HCT116 (cell line): ENCODE data around the gene BICD1. TPM values are rescaled to one million over a fixed set of nuclear protein-coding genes. Genes with fewer than 3 reads are reported as not detected.

Experiments
- ATAC-seq: fragments of 200-7000 bp; cut with Tn5 transposase; 2 replicates; pipeline ENCODE4 v1.9.1; 2020; ENCODE audit warnings: mild to moderate bottlenecking, moderate library complexity
- BruUV-seq: library from RNA; stranded (reverse); fragments of 400-500 nt; replicated peaks from 2 replicates; lab custom pipeline; 2021; lab: Mats Ljungman, UMichigan
- CTCF ChIA-PET: fragments of 300-600 bp; sonication (Branson Sonifier 250); formaldehyde crosslinking; loops from one replicate; lab custom pipeline; 2021; ENCODE audit warnings: antibody characterized with exemption; lab: Charles Lee
- POLR2A ChIA-PET: fragments of 300-600, 350-600 bp; sonication (Branson Sonifier 250); formaldehyde crosslinking; loops from one replicate; lab custom pipeline; 2021; ENCODE audit warnings: antibody characterized with exemption; lab: Charles Lee
- RAD21 ChIA-PET, 2 experiments: fragments of 300-600 bp; sonication (Branson Sonifier 250); formaldehyde crosslinking; loops; one replicate each; lab custom pipeline; 2023; ENCODE audit warnings: low total read pairs in 2 of 2; ENCODE audit not compliant: uncharacterized antibody in 2 of 2, unreplicated experiment in 2 of 2, low non-redundant PET in 1 of 2; lab: Charles Lee
- DNase-seq: peaks from one replicate; pipeline ENCODE4 v3.0.0-alpha.2; 2010; ENCODE audit warnings: low read depth, low spot score
- H2AFZ ChIP-seq: fragments of 200-600 bp; shearing (Covaris generic), sonication (generic); 2 replicates; pipeline ENCODE4 v1.6.1; 2017; ENCODE audit warnings: low read depth, mixed run types, mixed read lengths, antibody characterized with exemption, low read length; ENCODE audit not compliant: poor library complexity, severe bottlenecking
- H3K27ac ChIP-seq: 2 replicates; pipeline ENCODE4 v1.5.1; 2012; ENCODE audit warnings: low read depth, low read length
- H3K27me3 ChIP-seq: fragments of 200-600 bp; sonication (generic); 2 replicates; pipeline ENCODE4 v1.6.1; 2016; ENCODE audit warnings: mixed run types, low read length, mixed read lengths; ENCODE audit not compliant: insufficient read depth
- H3K36me3 ChIP-seq, 2 experiments: fragments of 200-500 bp in 1 of 2; fragments of 200-600 bp in 1 of 2; sonication (Bioruptor generic) in 1 of 2; sonication (generic) in 1 of 2; 2 replicates each; pipeline versions ENCODE4 v1.5.1 to v1.6.1; 2014 to 2016; ENCODE audit warnings: low read length in 2 of 2, inconsistent platforms in 1 of 2, mixed read lengths in 1 of 2, mixed run types in 1 of 2; ENCODE audit not compliant: insufficient read depth in 2 of 2, control insufficient read depth in 1 of 2
- H3K4me1 ChIP-seq, 2 experiments: fragments of 200-600 bp in 1 of 2; sonication (generic) in 1 of 2; 2 replicates each; pipeline versions ENCODE4 v1.5.1 to v1.6.1; 2012 to 2017; ENCODE audit warnings: low read length in 2 of 2, inconsistent platforms in 1 of 2, mild to moderate bottlenecking in 1 of 2, mixed read lengths in 1 of 2, mixed run types in 1 of 2, moderate library complexity in 1 of 2; ENCODE audit not compliant: insufficient read depth in 2 of 2, control insufficient read depth in 1 of 2
- H3K4me2 ChIP-seq: fragments of 200-600 bp; sonication (generic); 2 replicates; pipeline ENCODE4 v1.6.1; 2017; ENCODE audit warnings: mixed run types, low read length, mixed read lengths
- H3K4me3 ChIP-seq, 2 experiments: fragments of 200-600 bp in 1 of 2; sonication (generic) in 1 of 2; replicated peaks in 1 of 2; 2 replicates each; pipeline ENCODE4 v1.5.1; 2011 to 2016; ENCODE audit warnings: low read length in 2 of 2, control low read depth in 1 of 2, low read depth in 1 of 2, mild to moderate bottlenecking in 1 of 2, mixed read lengths in 1 of 2, mixed run types in 1 of 2
- H3K79me2 ChIP-seq: fragments of 200-600 bp; sonication (generic); 2 replicates; pipeline ENCODE4 v1.6.1; 2017; ENCODE audit warnings: mild to moderate bottlenecking, mixed run types, low read length, moderate library complexity, mixed read lengths; ENCODE audit not compliant: insufficient read depth
- H3K9ac ChIP-seq: fragments of 200-600 bp; sonication (generic); 2 replicates; pipeline ENCODE4 v1.6.1; 2016; ENCODE audit warnings: low read length, mixed read lengths
- H3K9me2 ChIP-seq: fragments of 200-600 bp; sonication (generic), shearing (Covaris generic); 2 replicates; pipeline ENCODE4 v1.6.1; 2017; ENCODE audit warnings: mixed run types, mild to moderate bottlenecking, moderate library complexity; ENCODE audit not compliant: insufficient read depth
- H3K9me3 ChIP-seq, 2 experiments: fragments of 200-500 bp in 1 of 2; fragments of 200-600 bp in 1 of 2; sonication (Bioruptor generic) in 1 of 2; sonication (generic) in 1 of 2; 2 replicates each; pipeline ENCODE4 v1.6.1; 2014 to 2017; ENCODE audit warnings: low read length in 2 of 2, mixed read lengths in 2 of 2, inconsistent platforms in 1 of 2, low read depth in 1 of 2, mild to moderate bottlenecking in 1 of 2, mixed run types in 1 of 2, moderate library complexity in 1 of 2; ENCODE audit not compliant: control insufficient read depth in 1 of 2, insufficient read depth in 1 of 2
- H4K20me1 ChIP-seq: fragments of 200-600 bp; sonication (generic), shearing (Covaris generic); 2 replicates; pipeline ENCODE4 v1.6.1; 2017; ENCODE audit warnings: mixed run types, mild to moderate bottlenecking, moderate library complexity; ENCODE audit not compliant: insufficient read depth
- CEBPB ChIP-seq: IDR thresholded peaks from 2 replicates; pipeline ENCODE4 v1.6.1; 2012; ENCODE audit warnings: low read depth
- EZH2phosphoT487 ChIP-seq: fragments of 200-600 bp; IDR thresholded peaks from 2 replicates; pipeline ENCODE4 v1.6.1; 2018; ENCODE audit warnings: antibody characterized with exemption, borderline replicate concordance
- FOSL1 ChIP-seq: IDR thresholded peaks from 2 replicates; pipeline ENCODE4 v1.6.1; 2012; ENCODE audit warnings: low read depth
- JUND ChIP-seq: IDR thresholded peaks from 2 replicates; pipeline ENCODE4 v1.6.1; 2012
- POLR2A ChIP-seq: IDR thresholded peaks from 2 replicates; pipeline ENCODE4 v1.7.0; 2011; ENCODE audit warnings: borderline replicate concordance; ENCODE audit not compliant: insufficient read depth, insufficient read length; ENCODE audit errors: extremely low read depth
- RAD21 ChIP-seq: IDR thresholded peaks from 2 replicates; pipeline ENCODE4 v1.6.1; 2012; ENCODE audit warnings: low read depth, mild to moderate bottlenecking
- SP1 ChIP-seq: IDR thresholded peaks from 2 replicates; pipeline ENCODE4 v1.6.1; 2012; ENCODE audit warnings: low read depth
- SRF ChIP-seq: IDR thresholded peaks from 2 replicates; pipeline ENCODE4 v1.6.1; 2012; ENCODE audit warnings: low read depth
- TCF7L2 ChIP-seq: IDR thresholded peaks from 2 replicates; pipeline ENCODE4 v1.7.0; 2011; ENCODE audit warnings: borderline replicate concordance, inconsistent platforms; ENCODE audit not compliant: insufficient read depth, insufficient read length; ENCODE audit errors: extremely low read depth
- ZFX ChIP-seq: fragments of 450-650 bp; IDR thresholded peaks from 2 replicates; pipeline ENCODE4 v1.6.1; 2017
- ZNF274 ChIP-seq: fragments of 200-500 bp; sonication (Bioruptor generic); IDR thresholded peaks from 2 replicates; pipeline ENCODE4 v1.6.1; 2014; ENCODE audit warnings: mild to moderate bottlenecking, low read depth, low read length, inconsistent platforms
- intact Hi-C: fragments of 100-400 bp; cut with micrococcal nuclease; formaldehyde crosslinking; loops from 2 replicates; pipeline ENCODE4 v1.10.0; 2022
- total RNA-seq: library from RNA; stranded (reverse); gene quantifications from one replicate; pipeline ENCODE4 v1.2.1, GENCODE V29; 2021; ENCODE audit not compliant: unreplicated experiment
- TF ChIP-seq, protein P1 (sequence below): IDR thresholded peaks from 2 replicates; pipeline ENCODE4 v1.6.1; 2011; ENCODE audit warnings: mild to moderate bottlenecking, low read length, moderate library complexity; ENCODE audit not compliant: insufficient replicate concordance; ENCODE audit errors: extremely low read depth
- TF ChIP-seq, protein P2 (sequence below): IDR thresholded peaks from 2 replicates; pipeline ENCODE4 v1.6.1; 2012; ENCODE audit warnings: low read depth
- TF ChIP-seq, protein P3 (sequence below): IDR thresholded peaks from 2 replicates; pipeline ENCODE4 v1.6.1; 2012

The BICD1 gene
- total RNA-seq, 1 experiment from 2014 or later: 32.5 TPM

DNA sequence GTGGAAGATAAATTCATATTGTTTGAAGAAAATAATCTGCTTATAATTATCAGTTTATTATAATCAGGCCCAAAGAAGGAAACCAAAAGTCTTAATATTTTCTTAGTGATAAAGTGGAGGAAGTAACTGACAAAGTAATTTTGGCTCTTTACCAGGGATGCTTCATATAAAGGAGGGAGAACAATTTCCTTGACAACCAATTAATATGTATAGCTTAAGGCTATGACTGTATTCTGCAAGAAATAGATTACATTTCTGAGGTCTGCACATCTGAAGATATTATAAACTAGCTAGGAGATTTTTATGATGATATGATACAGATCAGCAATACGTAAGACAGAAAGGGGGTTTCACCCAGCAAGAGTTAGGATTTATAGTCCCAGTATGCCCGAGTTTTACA, 90.8 kb downstream of the BICD1 start (continued):
- TF ChIP-seq, protein P1, sequence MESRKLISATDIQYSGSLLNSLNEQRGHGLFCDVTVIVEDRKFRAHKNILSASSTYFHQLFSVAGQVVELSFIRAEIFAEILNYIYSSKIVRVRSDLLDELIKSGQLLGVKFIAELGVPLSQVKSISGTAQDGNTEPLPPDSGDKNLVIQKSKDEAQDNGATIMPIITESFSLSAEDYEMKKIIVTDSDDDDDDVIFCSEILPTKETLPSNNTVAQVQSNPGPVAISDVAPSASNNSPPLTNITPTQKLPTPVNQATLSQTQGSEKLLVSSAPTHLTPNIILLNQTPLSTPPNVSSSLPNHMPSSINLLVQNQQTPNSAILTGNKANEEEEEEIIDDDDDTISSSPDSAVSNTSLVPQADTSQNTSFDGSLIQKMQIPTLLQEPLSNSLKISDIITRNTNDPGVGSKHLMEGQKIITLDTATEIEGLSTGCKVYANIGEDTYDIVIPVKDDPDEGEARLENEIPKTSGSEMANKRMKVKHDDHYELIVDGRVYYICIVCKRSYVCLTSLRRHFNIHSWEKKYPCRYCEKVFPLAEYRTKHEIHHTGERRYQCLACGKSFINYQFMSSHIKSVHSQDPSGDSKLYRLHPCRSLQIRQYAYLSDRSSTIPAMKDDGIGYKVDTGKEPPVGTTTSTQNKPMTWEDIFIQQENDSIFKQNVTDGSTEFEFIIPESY: no peak
- TF ChIP-seq EZH2phosphoT487 (no peak), RAD21 (no peak), SP1 (no peak)
- TF ChIP-seq, all 23 proteins: peak for 0

DNA sequence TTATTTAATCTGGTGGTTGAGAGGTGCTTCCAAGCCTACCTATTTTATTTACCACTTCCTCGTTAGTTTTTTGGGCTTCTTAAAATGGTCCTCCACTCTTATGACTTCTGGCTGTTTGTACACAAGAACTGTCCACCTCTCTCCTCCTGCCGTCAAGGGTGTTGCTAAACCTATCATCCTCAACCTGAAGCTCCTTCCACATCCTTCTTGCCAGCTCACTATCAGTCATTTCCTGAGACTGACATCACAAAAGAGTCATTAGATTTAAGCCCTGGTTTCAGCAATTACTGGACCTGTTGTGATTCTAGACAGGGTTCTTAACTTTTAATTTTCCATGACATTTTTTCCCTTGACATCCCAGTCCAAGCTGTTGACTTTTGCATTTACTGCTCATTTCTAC, 91.9 kb downstream of the BICD1 start:
- TF ChIP-seq TCF7L2 (no peak), SP1 (peak; percentile 24; the same call in 1 of the 2 replicates), JUND (peak; percentile 20; the same call in 1 of the 2 replicates), ZNF274 (no peak), SRF (no peak), ZFX (no peak), POLR2A (no peak), FOSL1 (peak; percentile 69), EZH2phosphoT487 (no peak), CEBPB (peak; percentile 50; the same call in 1 of the 2 replicates)
- TF ChIP-seq, protein P2, sequence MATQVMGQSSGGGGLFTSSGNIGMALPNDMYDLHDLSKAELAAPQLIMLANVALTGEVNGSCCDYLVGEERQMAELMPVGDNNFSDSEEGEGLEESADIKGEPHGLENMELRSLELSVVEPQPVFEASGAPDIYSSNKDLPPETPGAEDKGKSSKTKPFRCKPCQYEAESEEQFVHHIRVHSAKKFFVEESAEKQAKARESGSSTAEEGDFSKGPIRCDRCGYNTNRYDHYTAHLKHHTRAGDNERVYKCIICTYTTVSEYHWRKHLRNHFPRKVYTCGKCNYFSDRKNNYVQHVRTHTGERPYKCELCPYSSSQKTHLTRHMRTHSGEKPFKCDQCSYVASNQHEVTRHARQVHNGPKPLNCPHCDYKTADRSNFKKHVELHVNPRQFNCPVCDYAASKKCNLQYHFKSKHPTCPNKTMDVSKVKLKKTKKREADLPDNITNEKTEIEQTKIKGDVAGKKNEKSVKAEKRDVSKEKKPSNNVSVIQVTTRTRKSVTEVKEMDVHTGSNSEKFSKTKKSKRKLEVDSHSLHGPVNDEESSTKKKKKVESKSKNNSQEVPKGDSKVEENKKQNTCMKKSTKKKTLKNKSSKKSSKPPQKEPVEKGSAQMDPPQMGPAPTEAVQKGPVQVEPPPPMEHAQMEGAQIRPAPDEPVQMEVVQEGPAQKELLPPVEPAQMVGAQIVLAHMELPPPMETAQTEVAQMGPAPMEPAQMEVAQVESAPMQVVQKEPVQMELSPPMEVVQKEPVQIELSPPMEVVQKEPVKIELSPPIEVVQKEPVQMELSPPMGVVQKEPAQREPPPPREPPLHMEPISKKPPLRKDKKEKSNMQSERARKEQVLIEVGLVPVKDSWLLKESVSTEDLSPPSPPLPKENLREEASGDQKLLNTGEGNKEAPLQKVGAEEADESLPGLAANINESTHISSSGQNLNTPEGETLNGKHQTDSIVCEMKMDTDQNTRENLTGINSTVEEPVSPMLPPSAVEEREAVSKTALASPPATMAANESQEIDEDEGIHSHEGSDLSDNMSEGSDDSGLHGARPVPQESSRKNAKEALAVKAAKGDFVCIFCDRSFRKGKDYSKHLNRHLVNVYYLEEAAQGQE: no peak
- TF ChIP-seq, protein P3, sequence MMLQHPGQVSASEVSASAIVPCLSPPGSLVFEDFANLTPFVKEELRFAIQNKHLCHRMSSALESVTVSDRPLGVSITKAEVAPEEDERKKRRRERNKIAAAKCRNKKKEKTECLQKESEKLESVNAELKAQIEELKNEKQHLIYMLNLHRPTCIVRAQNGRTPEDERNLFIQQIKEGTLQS: no peak
- ChIA-PET POLR2A (no interaction called here), RAD21 (no interaction called here), CTCF (no interaction called here)
- no peaks in the 10 kb centered on the region for H3K27me3 ChIP-seq
- H3K4me1 ChIP-seq: peaks cover 0 to 7% of the 10 kb centered on the region in 2 experiments; a peak in 1 of 4 replicates
- H3K36me3 ChIP-seq: no peaks in the 10 kb centered on the region
- no peaks in the 10 kb centered on the region for H3K9me2 ChIP-seq
- H3K4me2 ChIP-seq: peak overlapping the region; percentile 24; the same call in 1 of the 2 replicates
- H3K79me2 ChIP-seq: no peaks in the 10 kb centered on the region
- peak; percentile 10 for DNase-seq
- H3K27ac ChIP-seq: no peak overlapping the region
- ATAC-seq: no peak
- intact Hi-C loops: no loop called here
- BruUV-seq: no TSS peak
- H3K4me3 ChIP-seq: no peak overlapping the region
- H3K9me3 ChIP-seq: peaks cover 3 to 4% of the 10 kb centered on the region in 2 experiments; a peak in 1 of 4 replicates
- no peak overlapping the region for H2AFZ ChIP-seq
- no peaks in the 10 kb centered on the region for H4K20me1 ChIP-seq
- H3K9ac ChIP-seq: no peak overlapping the region
